Stimulated activated naive CD4-positive, alpha-beta T cell (primary cell): Measurements from ENCODE around the gene TECR.

Experiments
- DNase-seq, 6 experiments: peaks; one replicate each; lab custom pipeline; 2025; lab: John Stamatoyannopoulos, UW

Gene TECR

DNA sequence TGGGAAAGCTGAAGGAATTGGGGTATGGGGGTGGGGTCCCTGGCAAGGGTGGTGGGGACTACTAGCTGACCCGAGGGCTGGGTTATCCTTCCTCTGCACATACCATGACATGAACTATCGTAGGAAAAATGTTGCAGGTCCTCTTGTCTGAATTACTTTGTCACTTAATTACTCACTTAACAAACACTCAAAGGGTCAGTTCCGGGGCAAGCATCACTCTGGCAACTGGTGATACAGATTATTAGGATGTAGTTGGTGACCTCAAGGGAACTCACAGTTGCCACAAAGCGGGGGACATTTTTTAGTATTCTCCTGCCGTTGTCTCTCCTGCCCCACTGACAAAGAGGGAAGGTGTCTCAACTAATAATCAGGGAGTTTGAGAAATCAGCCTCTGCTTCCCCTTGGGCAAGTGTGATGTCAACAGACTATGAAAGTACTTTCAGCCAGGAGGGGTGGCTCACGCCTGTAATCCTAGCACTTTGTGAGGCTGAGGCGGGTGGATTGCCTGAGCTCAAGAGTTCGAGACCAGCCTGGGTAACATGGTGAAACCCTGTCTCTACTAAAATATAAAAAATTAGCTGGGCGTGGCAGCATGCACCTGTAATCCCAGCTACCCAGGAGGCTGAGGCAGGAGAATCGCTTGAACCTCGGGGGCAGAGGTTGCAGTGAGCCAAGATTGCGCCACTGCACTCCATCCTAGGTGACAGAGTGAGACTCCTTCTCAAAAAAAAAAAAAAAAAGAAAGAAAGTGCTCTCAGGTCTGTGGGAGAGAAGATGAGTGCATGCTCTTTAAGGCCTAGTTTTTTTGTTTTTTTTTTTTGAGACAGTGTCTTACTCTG is 21.5 kb upstream of the TECR start:
- peak in 1 of 6 experiments; percentile 23 for DNase-seq

DNA sequence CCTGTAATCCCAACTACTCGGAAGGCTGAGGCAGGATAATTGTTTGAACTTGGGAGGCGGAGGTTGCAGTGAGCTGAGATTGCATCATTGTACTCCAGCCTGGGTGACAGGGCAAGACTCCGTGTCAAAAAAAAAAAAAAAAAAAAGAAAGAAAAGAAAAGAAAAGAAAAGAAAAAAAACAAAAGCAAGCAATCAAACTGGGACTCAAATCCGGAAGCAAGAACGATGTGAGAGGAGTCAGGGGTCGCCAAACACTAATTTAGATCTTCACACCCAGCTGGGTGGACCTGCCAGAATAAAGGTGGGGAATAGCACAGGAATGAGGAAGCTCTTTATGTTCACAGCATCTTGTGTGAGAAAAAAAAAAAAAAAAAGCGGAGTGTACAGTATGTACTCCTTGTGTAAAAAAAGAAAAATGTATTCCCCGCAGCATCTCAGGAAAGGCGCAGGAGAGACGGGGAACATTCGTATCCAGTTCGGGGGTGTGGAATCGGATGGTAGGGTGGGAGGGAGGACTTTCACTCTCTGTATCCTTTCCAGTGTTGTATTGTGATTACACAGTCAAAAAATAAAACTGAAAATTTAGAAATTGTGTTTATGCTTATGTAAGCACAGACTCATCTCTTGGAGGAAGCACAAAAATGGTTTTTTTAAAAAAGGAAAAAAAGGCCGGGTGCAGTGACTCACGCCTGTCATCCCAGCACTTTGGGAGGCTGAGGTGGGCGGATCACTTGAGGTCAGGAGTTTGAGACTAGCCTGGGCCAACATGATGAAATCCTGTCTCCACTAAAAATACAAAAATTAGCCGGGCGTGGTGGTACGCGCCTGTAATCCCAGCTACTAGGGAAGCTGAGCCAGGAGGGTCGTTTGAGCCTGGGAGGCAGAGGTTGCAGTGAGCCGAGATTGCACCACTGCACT is 18.8 kb upstream of the TECR start:
- no peak for DNase-seq

DNA sequence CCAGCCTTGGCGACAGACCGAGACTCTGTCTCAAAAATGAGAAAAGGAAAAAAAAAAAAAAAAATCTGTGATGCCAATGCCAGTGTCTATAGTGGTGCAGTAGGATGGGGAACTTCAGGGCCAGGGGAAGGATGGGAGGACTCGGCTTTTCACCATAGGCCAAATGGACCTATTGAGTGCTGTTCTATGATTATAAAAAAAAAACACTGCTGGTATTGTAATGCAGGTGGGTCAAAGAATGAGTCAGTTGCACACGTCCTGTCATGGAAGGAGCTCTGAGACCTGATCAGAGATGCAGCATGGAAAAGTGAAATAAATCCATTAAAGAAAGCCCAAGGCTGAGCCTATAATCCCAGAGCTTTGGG is 18.2 kb upstream of the TECR start:
- no peak for DNase-seq

DNA sequence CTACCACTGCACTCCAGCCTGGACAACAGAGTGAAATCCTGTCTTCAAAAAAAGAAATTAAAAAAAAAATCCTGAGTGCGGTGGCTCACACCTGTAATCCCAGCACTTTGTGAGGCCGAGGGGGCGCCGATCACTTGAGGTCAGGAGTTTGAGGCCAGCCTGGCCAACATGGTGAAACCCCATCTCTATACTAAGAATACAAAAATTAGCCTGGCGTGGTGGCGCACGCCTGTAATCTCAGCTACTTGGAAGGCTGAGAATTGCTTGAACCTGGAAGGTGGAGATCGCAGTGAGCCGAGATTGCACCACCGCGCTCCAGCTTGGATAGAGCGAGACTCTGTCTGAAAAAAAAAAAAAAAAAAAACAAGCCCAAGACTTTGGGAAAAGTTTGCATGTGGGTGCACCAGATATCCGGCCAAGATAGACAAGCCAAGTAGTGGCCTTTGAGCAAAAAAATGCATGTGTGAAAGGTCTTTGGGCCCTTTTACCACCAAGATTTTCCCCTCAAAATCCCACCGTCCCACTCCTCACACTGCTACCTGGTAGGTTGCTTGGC is 16.9 kb upstream of the TECR start:
- DNase-seq: peak in 2 of 6 experiments; percentile 32 to 39

DNA sequence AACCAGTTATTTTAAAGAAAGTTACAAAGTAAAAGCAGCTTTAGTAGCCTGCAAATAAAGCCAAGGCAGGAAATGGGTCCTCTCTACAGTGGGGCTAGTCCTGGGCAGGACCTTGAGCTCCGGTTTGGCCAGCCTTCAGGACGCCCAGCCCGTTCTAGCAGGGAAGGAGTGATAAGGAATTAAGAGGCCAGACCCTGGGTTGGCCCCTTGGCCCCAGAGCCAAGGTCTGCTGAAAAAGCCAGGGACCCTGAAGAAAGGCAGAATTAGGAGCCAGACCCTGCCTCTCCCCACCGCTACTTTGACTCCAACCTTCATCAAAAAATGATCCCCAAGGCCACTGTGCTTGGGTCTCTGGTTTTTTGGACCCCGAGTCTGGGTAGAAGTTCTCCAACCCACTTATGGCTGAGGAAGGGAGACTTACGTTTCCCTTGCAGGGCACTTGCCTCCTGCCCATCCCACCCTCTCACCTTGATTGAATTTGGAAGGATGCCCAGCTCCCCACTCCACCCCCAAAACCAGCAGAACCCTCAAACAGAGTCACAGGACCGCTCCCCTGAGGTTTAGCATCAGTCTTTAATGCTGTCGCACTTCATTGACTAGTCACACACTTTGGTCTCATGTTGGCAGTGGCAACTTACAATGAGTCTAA is 15.1 kb upstream of the TECR start:
- DNase-seq: peak in 2 of 6 experiments; percentile 32 to 42

DNA sequence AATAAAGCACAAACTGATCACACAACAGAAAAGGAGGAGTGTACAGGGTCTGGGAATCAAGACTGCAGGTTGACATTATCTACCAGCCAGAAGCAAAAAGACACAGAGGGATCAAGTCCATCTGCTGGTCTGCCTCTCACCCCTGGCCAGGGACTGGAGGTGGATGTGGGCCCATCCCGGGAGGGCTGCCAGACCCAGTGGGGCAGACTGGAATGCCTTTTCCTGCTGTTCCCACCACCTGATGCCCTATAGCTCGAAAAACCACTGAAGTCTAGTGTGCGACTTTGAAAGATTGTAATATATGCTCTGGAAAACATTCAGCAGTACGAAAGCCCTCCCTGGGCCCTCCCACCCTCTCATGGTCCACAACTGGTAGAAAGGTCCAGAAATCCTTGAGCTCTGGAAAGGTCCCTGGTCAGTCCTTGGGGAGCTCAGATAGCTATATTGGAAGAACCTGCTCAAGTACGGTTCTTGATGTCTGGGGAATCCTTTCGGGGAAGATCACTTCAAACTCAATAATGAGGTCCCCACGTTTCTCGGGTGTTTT is 13.8 kb upstream of the TECR start:
- DNase-seq: peak in 1 of 6 experiments; percentile 40

DNA sequence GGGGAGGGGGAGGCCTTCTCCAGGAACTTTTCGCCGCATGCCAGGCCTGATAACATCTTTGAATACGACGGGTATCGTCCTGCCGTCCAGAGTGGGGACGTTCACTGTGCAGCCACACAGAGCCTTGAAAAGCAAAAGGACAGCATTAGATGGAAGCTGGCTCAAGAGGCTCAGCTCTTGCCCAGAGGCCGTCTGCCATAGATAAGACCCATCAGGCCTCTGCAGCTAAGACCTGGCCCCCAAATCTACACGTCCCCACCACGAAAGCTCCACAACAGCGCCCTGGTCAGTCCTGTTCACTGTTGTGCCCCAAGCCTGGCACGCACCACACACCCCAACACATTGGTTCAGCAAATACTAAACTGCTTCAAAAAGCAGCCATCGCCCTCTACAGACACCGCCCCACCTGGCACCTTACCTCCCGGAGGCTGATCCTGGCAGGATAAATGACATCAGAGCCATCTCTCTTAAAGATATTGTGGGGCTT is 13.3 kb upstream of the TECR start:
- DNase-seq: peak in 1 of 6 experiments; percentile 21

DNA sequence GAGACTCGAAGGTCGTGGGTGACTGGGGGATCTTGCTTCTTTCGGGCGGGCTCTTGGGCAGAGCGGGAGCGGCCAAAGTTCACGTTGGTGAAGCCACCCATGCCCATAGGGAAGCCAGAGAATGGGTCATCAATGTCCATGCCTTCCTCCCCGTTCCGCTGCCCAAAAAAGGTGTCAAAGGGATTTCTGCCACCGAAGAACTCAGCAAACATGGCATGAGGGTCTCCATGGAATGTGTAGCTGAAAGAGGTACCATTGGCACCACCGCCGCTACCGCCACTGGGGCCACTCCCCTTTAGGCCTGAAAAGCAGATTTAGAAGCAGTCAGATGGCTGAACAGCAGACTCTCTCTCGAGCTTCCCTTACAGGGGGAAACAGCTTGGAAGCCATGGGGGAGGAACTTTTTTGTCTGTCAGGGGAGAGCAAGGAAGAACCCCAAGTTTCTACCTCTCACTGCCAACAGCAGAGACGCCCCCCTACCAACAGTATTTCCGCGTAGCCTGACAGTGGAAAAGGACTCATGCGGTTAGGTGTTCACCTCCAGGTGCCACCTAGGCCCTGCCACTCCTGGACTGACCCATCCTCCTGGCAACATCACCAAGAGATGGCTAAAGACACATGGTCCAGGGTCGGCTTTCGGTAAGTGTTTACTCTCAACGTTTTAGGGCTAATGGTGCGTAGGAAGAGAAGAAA is 12.5 kb upstream of the TECR start:
- DNase-seq: peak in 3 of 6 experiments; percentile 11 to 53 (median 42)

DNA sequence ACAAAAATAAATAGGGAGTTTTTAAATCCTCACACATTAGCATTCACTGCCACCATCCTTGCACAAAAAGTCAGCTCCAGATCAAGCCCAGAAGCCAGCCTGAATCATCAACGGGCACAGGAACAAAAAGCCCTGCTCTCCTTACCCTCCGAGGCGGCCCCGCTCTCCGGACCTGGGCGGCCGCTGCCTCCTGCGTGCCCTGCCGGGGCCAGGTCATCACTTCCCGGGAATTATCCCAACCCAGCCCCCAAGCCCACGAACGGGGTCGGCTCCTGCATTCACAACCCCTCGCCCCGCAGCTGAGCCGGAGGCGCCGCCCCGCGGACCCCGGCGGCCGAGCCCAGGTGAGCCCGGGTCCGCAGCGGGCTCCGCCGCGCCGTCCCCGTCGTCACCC is 12.0 kb upstream of the TECR start:
- no peak for DNase-seq

DNA sequence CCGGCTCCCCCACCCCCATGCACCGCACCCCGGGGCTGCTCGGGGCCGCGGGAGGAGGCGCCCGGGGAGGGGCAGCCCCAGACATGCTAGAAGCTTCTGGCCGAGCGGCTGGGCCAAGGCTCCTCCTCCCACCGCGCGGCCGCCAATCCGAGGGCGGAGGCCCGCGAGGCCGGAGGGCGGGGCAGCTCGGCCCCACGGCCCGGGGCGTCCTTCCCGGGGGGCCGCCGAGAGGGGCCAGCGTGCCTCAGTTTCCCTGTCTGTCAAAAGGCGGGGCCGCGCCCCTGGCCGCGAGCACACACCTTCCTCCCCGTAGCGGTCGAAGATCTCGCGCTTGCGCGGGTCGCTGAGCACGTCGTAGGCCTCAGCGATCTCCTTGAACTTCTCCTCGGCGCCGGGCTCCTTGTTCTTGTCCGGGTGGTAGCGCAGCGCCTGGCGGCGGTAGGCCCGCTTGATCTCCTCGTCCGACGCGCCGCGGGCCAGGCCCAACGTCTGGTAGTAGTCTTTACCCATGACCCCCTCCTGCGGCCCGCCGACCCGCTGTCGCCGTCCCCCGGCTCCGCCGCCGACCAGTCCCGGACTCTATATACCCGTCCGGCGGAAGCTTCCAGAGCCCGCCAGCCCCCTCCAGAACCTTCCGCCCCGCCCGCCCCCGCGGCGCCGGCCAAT is 11.4 kb upstream of the TECR start, which contains the start of gene DNAJB1:
Gene DNAJB1, minus strand, starts transcription at position 558 of the 666 bp plus-strand sequence. Its CDS starts 48 bp downstream, at position 510.
- peak in 5 of 6 experiments; percentile 57 to 78 (median 70) for DNase-seq

DNA sequence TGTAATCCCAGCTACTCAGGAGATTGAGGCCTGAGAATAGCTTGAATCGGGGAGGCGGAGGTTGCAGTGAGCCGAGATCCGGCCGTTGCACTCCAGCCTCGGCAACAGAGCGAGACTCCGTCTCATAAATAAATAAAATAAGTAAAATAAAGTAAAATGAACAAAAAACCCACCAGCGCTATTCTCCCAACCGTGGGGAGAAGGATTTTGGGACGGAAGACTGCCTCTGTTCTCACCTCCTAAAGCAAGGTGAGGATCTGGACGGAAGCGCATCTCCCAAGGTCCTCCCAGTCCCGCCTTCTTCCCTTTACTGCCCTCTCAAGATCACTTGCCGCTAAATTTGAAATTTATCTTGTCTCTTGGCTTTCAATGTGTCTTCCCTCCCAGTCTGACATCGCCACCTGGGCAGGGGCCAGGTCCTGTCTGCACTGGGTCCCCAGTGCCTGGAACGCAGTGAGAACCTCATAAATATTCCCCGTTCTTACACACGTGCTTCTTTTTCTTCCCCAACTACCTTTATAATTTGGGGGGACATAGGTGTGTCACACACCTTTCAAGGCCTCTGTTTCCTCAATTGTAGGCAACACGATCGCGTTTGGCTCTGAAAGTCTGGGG is 10.0 kb upstream of the TECR start:
- no peak for DNase-seq

DNA sequence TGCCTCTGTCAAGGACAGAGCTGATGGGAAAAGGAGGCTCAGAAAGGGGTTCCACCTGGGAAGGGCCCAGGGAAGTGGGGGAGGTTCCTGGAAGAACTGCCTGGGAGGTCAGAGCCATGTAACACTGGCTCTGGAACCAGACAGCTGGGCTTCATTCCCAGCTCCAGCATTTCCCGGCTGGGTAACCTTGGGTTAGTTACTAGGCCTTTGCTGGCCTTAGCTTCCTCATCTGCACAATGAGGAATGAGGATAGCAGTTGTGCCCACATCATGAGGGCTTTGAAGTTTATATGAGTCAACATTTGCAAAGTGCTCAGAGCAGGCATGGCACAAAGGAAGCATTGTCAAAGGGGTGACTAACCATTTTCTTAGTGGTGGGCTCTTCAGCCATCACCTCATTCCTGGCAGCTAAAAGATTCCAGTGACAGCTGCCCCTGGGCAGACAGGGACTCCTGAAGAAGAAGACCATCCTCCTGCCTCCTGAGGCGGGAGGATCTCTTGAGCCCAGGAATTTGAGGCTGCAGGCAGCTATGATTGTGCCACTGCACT is 9.5 kb upstream of the TECR start:
- DNase-seq: no peak

DNA sequence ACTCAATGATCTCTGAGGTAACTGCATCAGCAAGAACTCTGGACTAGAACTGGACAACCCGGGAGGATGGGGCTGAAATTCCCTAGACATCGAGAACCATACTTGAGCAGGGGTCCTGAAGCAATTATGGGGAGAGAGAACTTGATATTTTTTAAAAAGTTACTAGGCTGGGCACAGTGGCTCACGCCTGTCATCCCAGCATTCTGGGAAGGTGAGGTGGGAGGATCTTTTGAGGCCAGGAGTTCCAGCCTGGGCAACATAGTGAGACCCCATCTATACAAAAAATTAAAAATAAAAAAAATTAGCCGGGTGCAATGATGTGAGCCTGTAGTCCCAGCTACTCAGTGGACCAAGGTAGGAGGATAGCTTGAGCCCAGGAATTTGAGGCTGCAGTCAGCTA is 8.9 kb upstream of the TECR start:
- no peak for DNase-seq

DNA sequence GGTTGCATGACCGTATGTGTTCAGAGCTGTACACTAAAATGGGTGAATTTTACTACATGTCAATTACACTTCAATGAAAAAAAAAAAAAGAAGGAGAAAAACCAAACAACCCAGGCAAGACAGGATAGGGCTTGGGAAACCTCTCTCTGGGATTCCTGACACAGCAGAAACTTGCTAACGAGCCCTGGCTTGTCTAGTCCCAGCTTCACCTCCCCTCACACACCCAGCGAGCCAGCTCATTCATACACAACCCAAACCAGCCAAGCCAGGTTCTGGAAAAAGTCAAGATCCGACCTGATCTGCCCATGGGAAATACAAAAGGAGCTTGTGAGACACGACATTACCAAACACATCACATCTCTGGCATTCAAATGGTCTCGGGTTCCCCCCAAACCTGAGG is 3.7 kb upstream of the TECR start:
- DNase-seq: no peak

DNA sequence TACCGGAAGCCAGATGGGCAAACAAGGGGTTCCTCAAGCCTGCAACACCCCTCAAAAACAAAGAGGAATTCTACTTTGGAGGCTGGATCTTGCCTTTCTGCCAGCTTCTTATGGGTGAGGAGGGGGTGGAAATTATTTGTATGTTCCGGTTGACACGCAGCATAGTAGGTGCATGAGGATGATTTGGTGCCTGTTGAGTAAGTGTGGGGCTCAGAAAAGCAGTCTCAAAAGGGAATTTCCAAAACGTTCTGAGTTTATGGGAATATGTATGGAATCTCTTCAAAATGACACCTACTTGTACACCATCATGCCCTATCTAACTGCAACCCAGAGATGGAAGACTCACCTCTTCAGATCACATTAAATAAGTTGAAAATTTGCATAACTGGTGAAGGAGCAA is 3.0 kb upstream of the TECR start:
- no peak for DNase-seq

DNA sequence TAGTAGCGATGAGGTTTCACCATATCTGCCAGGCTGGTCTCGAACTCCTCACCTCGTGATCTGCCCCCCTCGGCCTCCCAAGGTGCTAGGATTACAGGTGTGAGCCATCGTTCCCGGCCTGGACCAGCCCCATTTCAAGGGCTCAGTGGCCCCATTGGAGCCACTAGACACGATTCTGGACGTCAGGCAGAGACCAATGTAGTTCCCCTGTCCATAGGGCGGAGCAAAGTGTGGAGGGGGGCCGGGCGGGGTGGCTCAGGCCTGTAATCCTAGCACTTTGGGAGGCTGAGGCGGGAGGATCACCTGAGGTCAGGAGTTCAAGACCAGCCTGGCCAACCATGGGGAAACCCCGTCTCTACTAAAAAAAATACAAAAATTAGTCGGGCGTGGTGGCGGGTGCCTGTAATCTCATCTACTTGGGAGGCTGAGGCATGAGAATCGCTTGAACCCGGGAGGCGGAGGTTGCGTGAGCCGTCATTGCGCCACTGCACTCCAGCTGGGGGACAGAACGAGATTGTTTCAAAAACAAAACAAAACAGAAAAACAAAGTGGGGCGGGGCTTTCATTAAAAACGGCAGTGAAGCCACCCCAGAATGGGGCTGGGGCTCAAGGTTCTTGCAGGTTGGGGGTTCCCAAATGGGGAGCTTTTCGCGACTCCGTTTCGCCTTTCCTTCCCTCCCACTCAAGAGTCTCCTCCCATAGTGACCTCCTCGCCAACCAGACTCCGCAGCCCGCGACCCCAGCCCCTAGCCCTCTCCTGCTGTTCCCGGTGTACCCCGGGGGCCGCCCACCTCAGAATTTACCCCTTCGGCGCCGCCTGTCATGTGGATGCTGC is 758 bp upstream of the TECR start:
- peak in 1 of 6 experiments; percentile 79 for DNase-seq

DNA sequence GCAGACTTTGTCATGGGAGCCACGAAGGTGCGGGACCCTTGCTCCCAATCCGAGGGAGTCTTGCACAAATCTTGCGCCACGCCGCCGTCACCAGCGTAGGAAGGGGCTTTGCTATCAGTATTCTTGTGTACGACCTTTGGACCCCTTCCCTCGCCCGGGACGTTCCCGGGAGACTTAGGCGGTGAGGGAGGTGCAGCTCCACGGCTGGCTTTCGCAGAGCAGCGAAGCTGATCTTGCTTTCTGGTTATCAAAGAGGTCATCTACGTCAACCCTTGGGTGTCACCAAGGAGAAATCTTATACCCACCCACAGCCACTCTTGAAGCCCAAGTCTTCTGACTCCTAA is 583 bp downstream of the TECR start:
- peak in 4 of 6 experiments; percentile 41 to 80 (median 66) for DNase-seq

DNA sequence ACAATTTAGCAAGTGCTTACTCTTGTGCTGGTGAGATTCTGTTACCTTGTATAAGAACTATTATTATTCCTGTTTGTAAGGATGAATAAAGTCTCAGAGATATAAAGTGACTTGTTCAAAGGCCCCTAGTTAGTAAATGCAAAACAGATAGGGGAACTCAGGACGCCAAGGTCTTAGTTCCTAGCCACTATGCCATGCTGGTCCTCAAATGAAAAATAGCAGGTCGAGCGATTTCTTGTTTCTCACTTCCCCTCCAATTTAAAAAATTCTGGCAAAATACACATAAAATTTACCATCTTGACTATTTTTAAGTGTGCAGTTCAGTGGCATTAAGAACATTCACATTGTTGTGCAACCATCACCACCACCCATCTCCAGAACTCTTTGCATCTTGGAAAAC is 1.1 kb downstream of the TECR start:
- DNase-seq: no peak

DNA sequence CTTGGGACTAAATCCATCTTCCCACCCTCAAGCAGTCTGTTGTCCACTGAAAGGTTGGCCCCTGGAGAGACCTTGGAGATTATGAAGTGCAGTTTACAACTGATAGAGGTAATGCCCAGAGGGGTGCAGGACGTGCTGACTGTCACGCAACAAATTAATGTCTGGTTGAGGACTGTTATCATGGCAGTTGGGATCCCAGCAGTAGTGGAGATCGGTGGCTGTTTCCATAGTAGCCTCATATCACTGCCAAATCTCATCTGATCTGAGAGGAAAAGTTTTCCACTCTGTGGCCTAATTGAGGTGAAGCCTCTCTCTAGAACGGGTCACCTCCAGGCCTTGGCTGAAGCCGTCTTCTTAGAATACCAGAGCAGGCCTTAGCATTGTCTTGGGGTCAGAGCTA is 4.1 kb downstream of the TECR start:
- no peak for DNase-seq
